Measurements from ENCODE around the gene CHI3L1.

The CHI3L1 gene

DNA sequence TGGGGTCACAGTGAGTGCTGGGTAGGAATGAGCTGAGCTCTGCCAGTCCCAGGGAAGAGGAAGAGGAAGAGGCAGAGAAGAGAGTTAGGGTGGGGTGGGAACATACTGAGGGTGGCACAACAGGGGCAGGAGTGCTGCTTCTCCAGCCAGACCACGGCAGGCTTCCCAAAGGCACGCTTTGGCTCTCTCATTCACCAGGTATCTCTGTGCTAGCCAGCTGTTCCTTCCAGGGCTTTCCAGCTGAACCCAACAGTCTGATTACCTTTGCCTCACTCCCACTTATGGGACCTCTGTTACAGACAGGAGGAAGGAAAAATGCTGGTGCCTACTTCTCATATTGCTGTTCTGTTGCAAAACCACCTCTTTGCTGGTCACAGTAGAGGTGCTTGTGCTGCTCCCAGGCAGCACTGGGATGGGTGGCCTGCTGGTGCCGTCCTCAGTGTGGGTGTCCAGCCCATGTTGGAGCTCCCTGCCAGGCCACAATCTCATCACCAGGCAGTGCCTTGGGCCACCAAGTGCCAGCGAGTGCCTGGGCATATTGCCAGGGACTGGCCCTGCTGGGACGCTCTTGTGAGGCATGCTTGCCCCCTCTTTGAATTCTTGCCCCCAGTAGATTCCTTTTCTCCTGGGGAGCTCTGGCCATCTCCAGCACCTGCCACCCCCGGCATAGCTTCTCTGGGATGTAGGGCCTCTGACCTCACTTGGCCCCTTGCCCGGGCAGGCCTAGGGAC lies 56.8 kb downstream of the CHI3L1 start:
- no peak for DNase-seq
